ENCODE data around the gene POMZP3. TPM values are rescaled to one million over a fixed set of nuclear protein-coding genes. Genes with fewer than 3 reads are reported as not detected.
"Not testable (repeated sequence)": the region's sequence is repeated elsewhere in the genome, so short reads cannot be mapped to it uniquely, and the experiment has no call there.

POMZP3 gene
- total RNA-seq = 10 to 100 TPM in 2 of 4 donors, 1 to 10 TPM in 2; 5.7 to 15.9 (median 9.7) TPM

DNA sequence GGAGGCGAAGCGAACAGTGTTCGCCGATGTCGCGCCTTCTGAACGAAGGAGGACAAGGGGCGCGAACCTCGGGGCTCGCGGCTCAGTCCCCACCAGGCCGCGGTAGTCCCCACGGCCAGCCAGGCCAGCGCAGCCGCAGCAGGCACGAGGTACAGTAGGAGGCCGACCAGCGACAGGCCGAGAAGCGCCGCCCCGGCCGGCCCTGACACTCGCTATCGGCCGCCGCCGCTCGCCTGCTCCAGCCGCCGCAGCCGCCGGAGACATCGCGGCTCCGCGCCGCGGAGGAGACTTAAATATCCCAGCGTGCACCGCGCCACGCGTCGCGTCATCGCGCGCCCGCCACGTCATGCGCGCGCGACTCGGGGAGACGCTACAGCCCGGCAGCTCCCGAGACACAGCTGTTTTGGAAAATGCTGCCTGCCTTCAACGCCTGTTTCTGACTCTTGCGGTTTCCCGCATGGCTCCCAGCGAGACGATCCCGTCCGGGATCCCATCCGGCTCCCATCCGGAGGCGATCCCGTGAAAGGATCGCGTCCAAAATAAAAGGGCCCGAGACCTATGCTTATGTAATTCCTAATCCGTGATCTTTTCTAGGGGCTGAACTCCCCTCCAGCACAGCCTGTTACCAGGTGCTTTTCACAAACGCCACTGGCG lies at the start of gene POMZP3:
TSS of gene POMZP3 (minus strand) at position 291 of the 654 bp plus-strand sequence. CDS start 1,215 bp downstream, outside the sequence.
- Histone ChIP-seq H3K27ac (peak within 1 kb of the TSS; percentile 88 to 89), H3K4me3 (peak within 1 kb of the TSS; percentile 46 to 62)
- peak; percentile 26 to 85 for TF ChIP-seq POLR2A (IDR thresholded peaks at IDR 0.05)
- H3K36me3 ChIP-seq; H3K27me3 ChIP-seq; intact Hi-C loops (cut with DNase I; ENCODE audit: low total_unique reads); H3K9me3 ChIP-seq; H3K4me1 ChIP-seq: not testable (repeated sequence)
- DNase-seq = peak in 1 of 2 donors; percentile 46

GRCh38 chr7:76675783-76676182 lies 48.7 kb upstream of the POMZP3 start:
- H3K4me3 ChIP-seq; H3K36me3 ChIP-seq; H3K27me3 ChIP-seq; H3K4me1 ChIP-seq; DNase-seq; H3K27ac ChIP-seq; H3K9me3 ChIP-seq; intact Hi-C loops (cut with DNase I; ENCODE audit: low total_unique reads): not testable (repeated sequence)

DNA sequence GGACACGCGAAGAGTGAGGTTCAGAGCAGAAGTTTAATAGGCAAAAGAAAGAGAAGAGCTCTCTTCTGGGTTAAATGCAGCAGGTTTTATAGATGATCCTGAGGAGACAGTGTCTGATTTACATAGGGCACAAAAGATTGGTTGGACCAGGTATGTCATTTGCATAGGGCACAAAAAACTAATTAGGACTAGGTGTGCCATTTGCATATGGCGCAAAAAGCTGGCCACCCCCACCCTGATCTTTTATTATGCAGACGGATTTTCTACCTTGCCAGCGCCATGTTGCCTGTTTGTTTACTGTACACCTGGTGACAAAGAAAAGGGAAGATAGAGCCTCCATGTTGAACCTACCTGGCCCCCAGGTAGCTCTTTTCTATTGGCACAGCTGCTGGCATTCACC lies 46.3 kb upstream of the POMZP3 start:
- H3K9me3 ChIP-seq; intact Hi-C loops (cut with DNase I; ENCODE audit: low total_unique reads); DNase-seq; H3K4me3 ChIP-seq; H3K4me1 ChIP-seq; H3K27me3 ChIP-seq; H3K27ac ChIP-seq; H3K36me3 ChIP-seq: not testable (repeated sequence)

- H3K36me3 ChIP-seq; H3K27me3 ChIP-seq; H3K4me1 ChIP-seq; H3K9me3 ChIP-seq; intact Hi-C loops (cut with DNase I; ENCODE audit: low total_unique reads); H3K4me3 ChIP-seq; DNase-seq; H3K27ac ChIP-seq: not testable (repeated sequence)
Observed at GRCh38 chr7:76659212-76659611, 32.1 kb upstream of the POMZP3 start.

GRCh38 chr7:76656425-76656824 lies 29.3 kb upstream of the POMZP3 start:
- H3K27ac ChIP-seq; H3K36me3 ChIP-seq; intact Hi-C loops (cut with DNase I; ENCODE audit: low total_unique reads); H3K9me3 ChIP-seq; H3K4me1 ChIP-seq; DNase-seq; H3K27me3 ChIP-seq; H3K4me3 ChIP-seq: not testable (repeated sequence)

GRCh38 chr7:76642620-76643019 lies 15.5 kb upstream of the POMZP3 start:
- intact Hi-C loops (cut with DNase I; ENCODE audit: low total_unique reads); H3K9me3 ChIP-seq; H3K36me3 ChIP-seq; H3K4me3 ChIP-seq; DNase-seq; H3K4me1 ChIP-seq; H3K27me3 ChIP-seq; H3K27ac ChIP-seq: not testable (repeated sequence)

DNA sequence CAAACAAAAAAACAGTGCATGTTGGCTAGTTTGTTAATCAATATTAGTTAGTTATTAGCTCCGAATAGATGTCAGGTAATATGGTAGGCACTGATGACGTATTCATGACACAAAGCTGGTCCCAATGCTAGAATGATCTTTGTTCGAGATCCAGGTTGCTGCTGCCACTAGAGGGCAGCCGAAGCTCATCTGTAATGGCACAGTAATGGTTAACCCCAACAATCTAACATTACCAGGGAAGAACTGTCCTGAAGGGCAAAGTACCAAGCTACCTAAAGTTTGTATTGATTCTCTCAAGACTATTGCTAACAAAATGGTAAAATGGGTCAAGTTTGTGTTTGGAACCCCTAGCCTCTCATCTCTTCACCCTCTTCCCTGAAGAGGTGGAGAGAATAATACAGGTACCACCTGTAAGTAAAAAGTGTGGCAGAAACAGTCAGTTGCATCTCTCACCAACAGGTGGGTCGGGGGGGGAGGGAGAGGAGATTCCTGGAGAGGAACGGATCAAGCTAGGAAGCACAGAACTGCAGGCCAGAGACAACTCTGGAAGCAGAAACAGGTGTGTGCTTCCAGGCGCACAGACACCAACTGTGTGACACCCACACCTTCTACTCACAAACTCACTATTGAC lies 10.1 kb upstream of the POMZP3 start:
- H3K4me1 ChIP-seq; intact Hi-C loops (cut with DNase I; ENCODE audit: low total_unique reads); DNase-seq; H3K36me3 ChIP-seq; H3K9me3 ChIP-seq; H3K27me3 ChIP-seq; H3K27ac ChIP-seq; H3K4me3 ChIP-seq: not testable (repeated sequence)
- peak in 2 of 4 experiments; percentile 30 to 32 for TF ChIP-seq CTCF (IDR thresholded peaks at IDR 0.05)

GRCh38 chr7:76626581-76626980 lies 498 bp downstream of the POMZP3 start:
- H3K4me3 ChIP-seq = peak overlapping the region in 1 of 2 donors; percentile 62
- H3K27me3 ChIP-seq; DNase-seq; H3K9me3 ChIP-seq; H3K4me1 ChIP-seq; H3K36me3 ChIP-seq; intact Hi-C loops (cut with DNase I; ENCODE audit: low total_unique reads): not testable (repeated sequence)
- H3K27ac ChIP-seq = peak overlapping the region; percentile 55 to 89

DNA sequence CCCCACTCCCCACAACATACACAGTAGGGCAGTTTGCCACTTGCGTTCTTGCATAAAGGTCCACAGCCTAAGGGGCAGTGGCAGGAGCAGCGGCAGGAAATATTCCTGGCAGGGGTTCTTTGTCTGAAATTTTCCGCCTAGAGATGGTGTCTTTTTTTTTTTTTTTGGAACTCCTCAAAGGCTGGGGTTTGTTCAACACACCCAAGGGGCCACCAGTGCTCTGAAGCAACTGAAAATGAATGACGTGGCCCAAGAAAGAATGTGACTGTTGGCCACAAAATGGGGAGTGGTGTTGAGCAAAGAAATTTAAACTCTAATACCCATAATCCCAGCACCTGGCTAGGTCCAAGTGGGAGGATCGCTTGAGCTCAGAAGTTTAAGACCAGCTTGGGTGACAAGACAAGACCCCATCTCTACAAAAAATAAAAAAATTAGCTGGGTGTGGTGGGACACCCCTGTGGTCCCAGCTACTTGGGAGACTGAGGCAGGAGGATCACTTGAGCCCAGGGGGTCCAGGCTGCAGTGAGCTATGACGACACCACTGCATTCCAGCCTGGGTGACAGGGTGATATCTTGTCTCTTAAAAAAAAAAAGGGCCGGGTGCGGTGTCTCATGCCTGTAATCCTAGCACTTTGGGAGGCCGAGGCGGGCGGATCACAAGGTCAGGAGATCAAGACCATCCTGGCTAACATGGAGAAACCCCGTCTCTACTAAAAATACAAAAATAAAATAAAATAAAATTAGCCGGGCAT lies 7.5 kb downstream of the POMZP3 start:
- H3K9me3 ChIP-seq; DNase-seq; H3K36me3 ChIP-seq; H3K27me3 ChIP-seq; intact Hi-C loops (cut with DNase I; ENCODE audit: low total_unique reads); H3K27ac ChIP-seq; H3K4me1 ChIP-seq; H3K4me3 ChIP-seq: not testable (repeated sequence)

Measured in uterus (tissue), 4 donors.